ENCODE data around the gene RPL7A.

DNA sequence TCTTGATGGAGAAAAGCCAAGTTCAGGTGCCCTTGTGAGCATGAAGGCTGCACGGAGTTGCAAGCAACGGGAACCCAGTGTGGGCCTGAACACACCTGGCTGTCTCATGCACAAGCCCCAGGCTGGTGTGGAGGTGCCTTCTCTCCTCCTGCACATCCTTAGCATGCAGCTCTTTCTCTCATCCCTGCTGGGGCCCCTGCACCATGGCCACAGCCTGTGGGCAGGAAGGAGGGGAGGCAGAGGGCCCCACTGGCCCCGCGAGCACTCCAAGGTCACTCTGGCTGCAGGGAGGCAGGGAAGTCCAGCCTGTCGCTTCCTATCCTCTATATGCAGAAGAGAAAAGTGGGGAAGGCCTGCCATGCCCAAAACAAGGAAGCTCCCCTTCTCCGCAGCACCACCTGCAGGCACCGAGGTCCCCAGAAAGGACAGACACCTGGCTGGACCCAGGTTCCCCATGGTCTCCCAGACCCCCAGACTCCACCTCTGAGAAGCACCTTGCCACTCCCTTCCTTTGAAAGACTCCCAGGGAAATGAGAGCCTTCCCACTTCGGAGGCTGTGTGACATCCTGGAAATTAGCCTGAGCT lies 46.8 kb downstream of the RPL7A start:
- no peak for TF ChIP-seq POLR2AphosphoS5 (IDR thresholded peaks at IDR 0.05; ENCODE audit: insufficient read depth, low read depth, low read length)
- TF ChIP-seq, protein P1, sequence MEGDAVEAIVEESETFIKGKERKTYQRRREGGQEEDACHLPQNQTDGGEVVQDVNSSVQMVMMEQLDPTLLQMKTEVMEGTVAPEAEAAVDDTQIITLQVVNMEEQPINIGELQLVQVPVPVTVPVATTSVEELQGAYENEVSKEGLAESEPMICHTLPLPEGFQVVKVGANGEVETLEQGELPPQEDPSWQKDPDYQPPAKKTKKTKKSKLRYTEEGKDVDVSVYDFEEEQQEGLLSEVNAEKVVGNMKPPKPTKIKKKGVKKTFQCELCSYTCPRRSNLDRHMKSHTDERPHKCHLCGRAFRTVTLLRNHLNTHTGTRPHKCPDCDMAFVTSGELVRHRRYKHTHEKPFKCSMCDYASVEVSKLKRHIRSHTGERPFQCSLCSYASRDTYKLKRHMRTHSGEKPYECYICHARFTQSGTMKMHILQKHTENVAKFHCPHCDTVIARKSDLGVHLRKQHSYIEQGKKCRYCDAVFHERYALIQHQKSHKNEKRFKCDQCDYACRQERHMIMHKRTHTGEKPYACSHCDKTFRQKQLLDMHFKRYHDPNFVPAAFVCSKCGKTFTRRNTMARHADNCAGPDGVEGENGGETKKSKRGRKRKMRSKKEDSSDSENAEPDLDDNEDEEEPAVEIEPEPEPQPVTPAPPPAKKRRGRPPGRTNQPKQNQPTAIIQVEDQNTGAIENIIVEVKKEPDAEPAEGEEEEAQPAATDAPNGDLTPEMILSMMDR (IDR thresholded peaks at IDR 0.05; ENCODE audit: extremely low read depth in 1 of 2, insufficient read depth in 1 of 2, low read depth in 1 of 2, low read length in 2 of 2), result no peak
- no peak for TF ChIP-seq POLR2A (IDR thresholded peaks at IDR 0.05; ENCODE audit: low read depth, low read length)
- no peak for TF ChIP-seq MYC (IDR thresholded peaks at IDR 0.05; ENCODE audit: low read depth, low read length)
- TF ChIP-seq, protein P2, sequence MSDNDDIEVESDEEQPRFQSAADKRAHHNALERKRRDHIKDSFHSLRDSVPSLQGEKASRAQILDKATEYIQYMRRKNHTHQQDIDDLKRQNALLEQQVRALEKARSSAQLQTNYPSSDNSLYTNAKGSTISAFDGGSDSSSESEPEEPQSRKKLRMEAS (IDR thresholded peaks at IDR 0.05; ENCODE audit: insufficient read depth, insufficient read length), result no peak
